ENCODE results near the gene BCL7B.

GRCh38 chr7:73537051-73537450 lies 20.4 kb downstream of the BCL7B start:
- no peak for TF ChIP-seq CTCF (optimal IDR thresholded peaks at IDR 0.05 in 1 of 3, IDR thresholded peaks at IDR 0.05 in 1 of 3, conservative IDR thresholded peaks at IDR 0.05 in 1 of 3; ENCODE audit: extremely low read depth in 1 of 3, insufficient read depth in 2 of 3, low read length in 3 of 3)
- no peak for TF ChIP-seq EZH2 (IDR thresholded peaks at IDR 0.05; ENCODE audit: low read length)
